Stimulated activated CD8-positive, alpha-beta memory T cell treated with anti-CD3 and anti-CD28 coated beads, Interleukin-12 subunit alpha, Interleukin-12 subunit beta, amount 100 ng/mL, for 4 hours (primary cell): ENCODE measurements around the gene RHBDL1.
"Not testable (repeated sequence)": the region's sequence is repeated elsewhere in the genome, so short reads cannot be mapped to it uniquely, and the experiment has no call there.

Experiments
- DNase-seq: peaks from one replicate; pipeline ENCODE4 v3.0.0-alpha.2; 2020; ENCODE audit warnings: low read depth

The RHBDL1 gene

GRCh38 chr16:686459-687260 lies 11.2 kb downstream of the RHBDL1 start:
- no peak for DNase-seq

GRCh38 chr16:687499-687898 lies 12.0 kb downstream of the RHBDL1 start:
- DNase-seq, result no peak

GRCh38 chr16:689175-689897 lies 13.9 kb downstream of the RHBDL1 start:
- DNase-seq, result no peak

- not testable (repeated sequence) for DNase-seq
Measured at GRCh38 chr16:691242-691641, 15.8 kb downstream of the RHBDL1 start.

- no peak for DNase-seq
Measured at GRCh38 chr16:692356-693108, 17.1 kb downstream of the RHBDL1 start.

- no peak for DNase-seq
Measured at GRCh38 chr16:693364-693763, 17.9 kb downstream of the RHBDL1 start.

GRCh38 chr16:693766-694165 lies 18.3 kb downstream of the RHBDL1 start:
- no peak for DNase-seq

GRCh38 chr16:694187-694862 lies 18.9 kb downstream of the RHBDL1 start:
- DNase-seq, result no peak

GRCh38 chr16:694863-695354 lies 19.4 kb downstream of the RHBDL1 start:
- DNase-seq, result no peak

GRCh38 chr16:695355-696089 lies 20.1 kb downstream of the RHBDL1 start:
- DNase-seq, result peak; percentile 51

GRCh38 chr16:698911-699671 lies 23.6 kb downstream of the RHBDL1 start:
- no peak for DNase-seq

GRCh38 chr16:700684-701584 lies 25.5 kb downstream of the RHBDL1 start:
- no peak for DNase-seq

GRCh38 chr16:702341-702740 lies 26.9 kb downstream of the RHBDL1 start:
- DNase-seq, result no peak

- no peak for DNase-seq
Measured at GRCh38 chr16:703406-703805, 27.9 kb downstream of the RHBDL1 start.

- DNase-seq, result no peak
Measured at GRCh38 chr16:704047-704446, 28.6 kb downstream of the RHBDL1 start.

- DNase-seq, result no peak
Measured at GRCh38 chr16:704552-705380, 29.3 kb downstream of the RHBDL1 start.

GRCh38 chr16:705431-706188 lies 30.1 kb downstream of the RHBDL1 start, which contains the start of gene FBXL16:
FBXL16 (minus strand) TSS chr16:705801; CDS start chr16:697405, 8,396 bp downstream.
- DNase-seq, result no peak
